GM12878 (cell line): Measurements from ENCODE around the gene C3AR1. TPM values are rescaled to one million over a fixed set of nuclear protein-coding genes. Genes with fewer than 3 reads are reported as not detected.
A peak's percentile ranks its signal among the peaks of the same experiment; 100 is the strongest.

Experiments
- ATAC-seq: fragments of 200-7000 bp; cut with Tn5 transposase; 3 replicates; pipeline ENCODE4 v1.9.1; 2020; ENCODE audit warnings: mild to moderate bottlenecking, moderate library complexity
- BruUV-seq: library from RNA; stranded (reverse); fragments of 400-500 nt; replicated peaks from 2 replicates; lab custom pipeline; 2021; lab: Mats Ljungman, UMichigan
- CTCF ChIA-PET: fragments of 300-600 bp; sonication (Branson Sonifier 250); formaldehyde crosslinking; extraction: SDS; loops from one replicate; lab custom pipeline; 2021; ENCODE audit warnings: inconsistent platforms; lab: Yijun Ruan, JAX
- POLR2A ChIA-PET: fragments of 350-600 bp; formaldehyde crosslinking; extraction: SDS; loops from one replicate; lab custom pipeline; 2021; ENCODE audit warnings: inconsistent platforms; lab: Charles Lee
- RAD21 ChIA-PET: fragments of 300-600 bp; sonication (Branson Sonifier 250); formaldehyde crosslinking; loops from one replicate; lab custom pipeline; 2023; ENCODE audit warnings: antibody characterized with exemption; ENCODE audit not compliant: unreplicated experiment; lab: Charles Lee
- SMC1A ChIA-PET: fragments of 300-600 bp; sonication (Branson Sonifier 250); formaldehyde crosslinking; loops from one replicate; lab custom pipeline; 2023; ENCODE audit not compliant: unreplicated experiment, uncharacterized antibody; lab: Charles Lee
- DNase-seq: peaks from one replicate; pipeline ENCODE4 v3.0.0-alpha.2; 2011; ENCODE audit warnings: low read depth, low spot score
- FAIRE-seq: peaks from 3 replicates; lab custom pipeline; 2011; peaks lifted over from hg19 to GRCh38; lab: Jason Lieb, UNC
- H2AFZ ChIP-seq: 2 replicates; pipeline ENCODE4 v1.6.0; 2011; ENCODE audit warnings: low read depth, low read length, control low read depth; ENCODE audit not compliant: control insufficient read depth
- H3K27ac ChIP-seq: 2 replicates; pipeline ENCODE4 v1.5.1; 2011; ENCODE audit warnings: control low read depth; ENCODE audit not compliant: control insufficient read depth, insufficient read depth
- H3K27me3 ChIP-seq, 2 experiments: replicated peaks in 1 of 2; 2 replicates each; pipeline versions ENCODE4 v1.6.0 to v1.6.1; 2011; ENCODE audit warnings: low read length in 1 of 2; ENCODE audit not compliant: control insufficient read depth in 2 of 2, insufficient read depth in 2 of 2
- H3K36me3 ChIP-seq, 2 experiments: 2 replicates each; pipeline ENCODE4 v1.5.1; 2011; ENCODE audit warnings: low read length in 1 of 2; ENCODE audit not compliant: control insufficient read depth in 2 of 2, insufficient read depth in 2 of 2
- H3K4me1 ChIP-seq: 2 replicates; pipeline ENCODE4 v1.6.1; 2011; ENCODE audit warnings: mild to moderate bottlenecking, low read length, moderate library complexity, mixed read lengths; ENCODE audit not compliant: control insufficient read depth, insufficient read depth
- H3K4me2 ChIP-seq: 2 replicates; pipeline ENCODE4 v1.6.0; 2011; ENCODE audit warnings: control low read depth; ENCODE audit not compliant: control insufficient read depth, insufficient read depth
- H3K4me3 ChIP-seq: fragments of 200-600 bp; sonication (generic); 2 replicates; pipeline ENCODE4 v1.5.1; 2016
- H3K79me2 ChIP-seq: 2 replicates; pipeline ENCODE4 v1.6.0; 2011; ENCODE audit warnings: low read length; ENCODE audit not compliant: control insufficient read depth, insufficient read depth
- H3K9ac ChIP-seq: 2 replicates; pipeline ENCODE4 v1.8.0; 2011; ENCODE audit warnings: low read length, control low read depth, mixed read lengths; ENCODE audit not compliant: control insufficient read depth, insufficient read depth
- H3K9me3 ChIP-seq: replicated peaks from 3 replicates; pipeline ENCODE4 v1.5.1; 2011; ENCODE audit warnings: mild to moderate bottlenecking, low read length; ENCODE audit not compliant: control insufficient read depth, insufficient read depth
- H4K20me1 ChIP-seq: 2 replicates; pipeline ENCODE4 v1.6.0; 2011; ENCODE audit not compliant: control insufficient read depth, insufficient read depth
- JUND ChIP-seq: IDR thresholded peaks from 2 replicates; pipeline ENCODE4 v1.6.1; 2012; ENCODE audit warnings: low read depth, mild to moderate bottlenecking, low read length, improper control_type of control experiment, moderate library complexity
- KLF5 ChIP-seq: fragments of 450-650 bp; IDR thresholded peaks from 2 replicates; pipeline ENCODE4 v1.6.1; 2014; ENCODE audit warnings: mild to moderate bottlenecking; ENCODE audit not compliant: partially characterized antibody
- MTA3 ChIP-seq: IDR thresholded peaks from 2 replicates; pipeline ENCODE4 v1.6.1; 2012; ENCODE audit warnings: low read length, inconsistent platforms, borderline replicate concordance
- NRF1 ChIP-seq: conservative IDR thresholded peaks from 2 replicates; pipeline ENCODE4 v1.6.1; 2011; ENCODE audit warnings: mild to moderate bottlenecking, low read depth, low read length, improper control_type of control experiment
- SMARCA5 ChIP-seq: fragments of 450-650 bp; IDR thresholded peaks from 2 replicates; pipeline ENCODE4 v1.6.1; 2017; ENCODE audit warnings: mild to moderate bottlenecking
- in situ Hi-C: fragments of 300-500 bp; cut with MboI; formaldehyde crosslinking; loops from 9 replicates; pipeline ENCODE4 v1.14.3; 2018; ENCODE audit warnings: mixed read lengths
- intact Hi-C: fragments of 100-400 bp; cut with micrococcal nuclease; formaldehyde crosslinking; loops from one replicate; pipeline ENCODE4 v1.14.2; 2022; ENCODE audit not compliant: unreplicated experiment
- polyA plus RNA-seq, 11 experiments: library from polyadenylated mRNA; depleted of rRNA in 4 of 11; unstranded in 6 of 11; stranded (reverse) in 5 of 11; fragments of >200 nt; fragmentation: Nextera tagmentation in 4 of 11; fragmentation: Illumina TruSeq in 1 of 11; extraction: Ambion mirVana in 4 of 11; extraction: Trizol in 1 of 11; gene quantifications; 1 replicate in 1 of 11; 2 replicates in 10 of 11; pipeline versions ENCODE4 v1.2.1 to v1.2.3, GENCODE V29; 2011 to 2016; ENCODE audit warnings: inconsistent platforms in 2 of 11, missing spikeins in 2 of 11, low read depth in 1 of 11
- total RNA-seq, 4 experiments: library from RNA; depleted of rRNA in 3 of 4; stranded (reverse); fragments of >200 nt in 3 of 4; fragmentation: Illumina TruSeq in 1 of 4; extraction: Trizol in 1 of 4; gene quantifications; 2 replicates each; pipeline versions ENCODE4 v1.2.1 to v1.2.3, GENCODE V29; 2013 to 2021
- TF ChIP-seq, protein P1 (sequence below): fragments of 450-650 bp; IDR thresholded peaks from 2 replicates; pipeline ENCODE4 v1.6.1; 2017; ENCODE audit warnings: low read depth, mild to moderate bottlenecking, moderate library complexity

C3AR1 gene
- total and polyA plus RNA-seq, 10 of the 15 experiments (the other 5 are each of a cell fraction or from before 2014, with no cell fraction given): 0.08 to 0.42 (median 0.10) TPM; not detected in 5

DNA sequence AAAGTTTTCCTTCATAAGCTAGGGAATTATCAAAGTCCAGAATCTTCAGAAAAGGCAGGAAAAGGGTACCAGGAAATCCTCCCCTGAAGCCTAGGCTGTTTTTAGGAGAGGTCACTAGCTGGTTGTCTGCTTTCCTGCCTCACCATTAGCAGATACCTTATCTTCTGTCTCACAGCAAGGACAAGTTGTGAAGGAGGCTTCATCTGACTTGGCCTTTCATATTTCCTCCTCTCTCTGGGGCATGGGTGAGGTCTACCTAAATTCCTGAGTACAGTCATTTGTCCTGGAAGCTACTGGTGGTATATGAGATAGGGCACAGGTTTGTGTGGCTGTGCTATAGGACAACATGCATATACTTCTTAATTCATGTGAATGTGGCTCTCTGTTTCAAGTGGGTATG is 31.4 kb downstream of the C3AR1 start:
- Histone ChIP-seq H3K9me3 (no peaks in the 10 kb centered on the region), H3K4me3 (peak overlapping the region; percentile 88; the same call in 1 of the 2 replicates), H3K27me3 (no peaks in the 10 kb centered on the region), H4K20me1 (peaks cover 4% of the 10 kb centered on the region; the same call in 1 of the 2 replicates), H3K4me1 (peaks cover 21% of the 10 kb centered on the region), H3K9ac (peak overlapping the region; percentile 26; the same call in 1 of the 2 replicates), H3K36me3 (peaks cover 0 to under 1% of the 10 kb centered on the region in 2 experiments; a peak in 1 of 4 replicates), H3K27ac (no peak overlapping the region), H3K4me2 (peak overlapping the region; percentile 99), H2AFZ (no peak overlapping the region), H3K79me2 (peaks cover 12% of the 10 kb centered on the region)
- POLR2A ChIA-PET: interaction anchor here (2.5 kb wide), 1 partner anchor 54 kb away, joined by 5 read pairs; no protein-coding TSS in a partner anchor
- TF ChIP-seq JUND (no peak), SMARCA5 (no peak), MTA3 (no peak), KLF5 (no peak), NRF1 (no peak)
- TF ChIP-seq, protein P1, sequence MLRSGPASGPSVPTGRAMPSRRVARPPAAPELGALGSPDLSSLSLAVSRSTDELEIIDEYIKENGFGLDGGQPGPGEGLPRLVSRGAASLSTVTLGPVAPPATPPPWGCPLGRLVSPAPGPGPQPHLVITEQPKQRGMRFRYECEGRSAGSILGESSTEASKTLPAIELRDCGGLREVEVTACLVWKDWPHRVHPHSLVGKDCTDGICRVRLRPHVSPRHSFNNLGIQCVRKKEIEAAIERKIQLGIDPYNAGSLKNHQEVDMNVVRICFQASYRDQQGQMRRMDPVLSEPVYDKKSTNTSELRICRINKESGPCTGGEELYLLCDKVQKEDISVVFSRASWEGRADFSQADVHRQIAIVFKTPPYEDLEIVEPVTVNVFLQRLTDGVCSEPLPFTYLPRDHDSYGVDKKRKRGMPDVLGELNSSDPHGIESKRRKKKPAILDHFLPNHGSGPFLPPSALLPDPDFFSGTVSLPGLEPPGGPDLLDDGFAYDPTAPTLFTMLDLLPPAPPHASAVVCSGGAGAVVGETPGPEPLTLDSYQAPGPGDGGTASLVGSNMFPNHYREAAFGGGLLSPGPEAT: no peak
- ATAC-seq: no peak
- SMC1A ChIA-PET: interaction anchor here (1.3 to 1.4 kb wide), 2 partner anchors 9 to 44 kb away, joined by 3 to 5 read pairs; no protein-coding TSS in a partner anchor
- CTCF ChIA-PET: interaction anchor here (0.9 to 2.0 kb wide), 3 partner anchors 10 to 101 kb away, joined by 4 to 10 read pairs (median 9); no protein-coding TSS in a partner anchor
- no peak for DNase-seq
- intact Hi-C loops (loop anchor here (5.0 kb wide), 1 partner anchor 47 kb away; the partner anchor contains the start of gene NECAP1), in situ Hi-C loops (no loop called here)
- BruUV-seq: no TSS peak
- RAD21 ChIA-PET: interaction anchor here (1.2 to 1.5 kb wide), 2 partner anchors 73 to 102 kb away, joined by 3 to 4 read pairs; no protein-coding TSS in a partner anchor
- FAIRE-seq: no peak
